ENCODE measurements around the gene NFKBIE. TPM values are rescaled to one million over a fixed set of nuclear protein-coding genes. Genes with fewer than 3 reads are reported as not detected.
A peak's percentile ranks its signal among the peaks of the same experiment; 100 is the strongest.

NFKBIE gene
- total RNA-seq, 2 experiments from 2014 or later = 13.3 to 17.9 TPM

- ATAC-seq = no peak
- Mint-ChIP-seq H3K36me3 (ENCODE audit: low read depth) (peaks cover 31% of the 10 kb centered on the region), H3K27ac (peak overlapping the region; percentile 95), H3K27me3 (peaks cover 16% of the 10 kb centered on the region), H3K9me3 (no peaks in the 10 kb centered on the region), H3K4me3 (peak overlapping the region; percentile 95), H3K4me1 (ENCODE audit: low read depth) (peaks cover 45% of the 10 kb centered on the region)
- intact Hi-C loops (cut with micrococcal nuclease) = loop anchor here (5.0 kb wide), 1 partner anchor 192 kb away; no protein-coding TSS in a partner anchor
- TF ChIP-seq CTCF (IDR thresholded peaks at IDR 0.05) = no peak
- ChIA-PET POLR2A (interaction anchor here (1.9 to 17.2 kb wide), 2 partner anchors 11 to 20 kb away, joined by 4 to 486 read pairs; partner anchors contain the start of gene HSP90AB1), CTCF (interaction anchor here (1.0 to 6.5 kb wide), 4 partner anchors 30 to 71 kb away, joined by 3 to 182 read pairs (median 92); partner anchors contain the start of gene AARS2)
- DNase-seq = no peak
Measured at GRCh38 chr6:44265722-44266233, 427 bp upstream of the NFKBIE start.

GRCh38 chr6:44264154-44265006 lies 971 bp downstream of the NFKBIE start:
- CTCF ChIA-PET = interaction anchor here (0.7 to 2.0 kb wide), 9 partner anchors 8 to 92 kb away, joined by 3 to 10 read pairs (median 4); partner anchors contain the start of genes HSP90AB1 and SLC29A1
- Mint-ChIP-seq H3K27me3 (peaks cover 8% of the 10 kb centered on the region), H3K4me1 (ENCODE audit: low read depth) (peaks cover 47% of the 10 kb centered on the region), H3K9me3 (no peaks in the 10 kb centered on the region), H3K36me3 (ENCODE audit: low read depth) (peaks cover 32% of the 10 kb centered on the region), H3K4me3 (peak overlapping the region; percentile 95), H3K27ac (peak overlapping the region; percentile 95)
- TF ChIP-seq CTCF (IDR thresholded peaks at IDR 0.05) = no peak
- ATAC-seq = peak; percentile 31
- POLR2A ChIA-PET = interaction anchor here (0.8 to 17.2 kb wide), 7 partner anchors 10 to 123 kb away, joined by 3 to 486 read pairs (median 3); partner anchors contain the start of genes CDC5L and HSP90AB1
- intact Hi-C loops (cut with micrococcal nuclease) = loop anchor here (5.0 kb wide), 1 partner anchor 193 kb away; no protein-coding TSS in a partner anchor
- DNase-seq = peak; percentile 60

DNA sequence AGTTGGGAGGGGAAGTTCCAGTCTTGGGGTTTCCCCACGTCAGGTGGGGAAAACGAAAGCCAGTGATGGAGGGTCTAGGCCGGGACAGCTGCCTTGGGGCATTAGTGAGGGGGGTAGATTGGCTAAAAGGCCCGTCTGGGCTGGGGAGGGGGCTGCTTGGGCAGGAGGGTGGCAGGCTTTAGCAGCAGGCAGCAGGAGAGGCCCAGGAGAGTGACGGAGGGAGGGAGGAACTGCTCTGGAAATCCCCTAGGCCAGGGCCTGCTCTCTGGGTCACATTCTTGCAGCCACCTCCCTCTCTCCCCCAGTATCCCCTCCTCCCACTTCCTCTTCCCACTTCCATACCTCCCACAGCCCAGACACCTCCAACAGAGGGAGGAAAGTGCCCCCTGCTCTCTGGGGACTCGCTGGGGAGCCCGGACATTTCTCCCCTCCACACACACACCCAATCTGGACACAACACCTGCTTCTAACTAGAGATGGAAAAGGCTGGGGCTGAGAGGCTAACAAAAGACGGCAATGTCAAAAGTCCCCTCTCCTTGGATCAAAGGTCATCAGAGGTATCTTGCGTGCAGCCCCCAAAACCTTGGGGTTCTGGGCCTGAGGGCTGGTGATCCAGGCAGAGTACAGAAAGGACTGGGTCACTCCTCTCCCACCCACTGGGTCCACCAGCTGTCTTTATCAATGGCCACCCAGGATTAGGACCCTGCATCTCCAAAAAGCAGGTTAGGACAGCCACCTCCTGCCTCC lies 1.8 kb downstream of the NFKBIE start:
- ChIA-PET CTCF (interaction anchor here (0.9 to 2.0 kb wide), 6 partner anchors 9 to 91 kb away, joined by 3 to 10 read pairs (median 5); partner anchors contain the start of genes HSP90AB1 and SLC29A1), POLR2A (interaction anchor here (0.6 to 17.2 kb wide), 10 partner anchors 8 to 124 kb away, joined by 3 to 486 read pairs (median 4); partner anchors contain the start of genes CDC5L and HSP90AB1)
- H3K4me3 Mint-ChIP-seq = peak overlapping the region; percentile 95
- H3K36me3 Mint-ChIP-seq (ENCODE audit: low read depth) = peaks cover 36% of the 10 kb centered on the region
- TF ChIP-seq CTCF (IDR thresholded peaks at IDR 0.05) = no peak
- peaks cover 48% of the 10 kb centered on the region for H3K4me1 Mint-ChIP-seq (ENCODE audit: low read depth)
- H3K9me3 Mint-ChIP-seq = no peaks in the 10 kb centered on the region
- no peaks in the 10 kb centered on the region for H3K27me3 Mint-ChIP-seq
- peak; percentile 48 for DNase-seq
- peak; percentile 17 for ATAC-seq
- intact Hi-C loops (cut with micrococcal nuclease) = no loop called here
- H3K27ac Mint-ChIP-seq = peak overlapping the region; percentile 95

DNA sequence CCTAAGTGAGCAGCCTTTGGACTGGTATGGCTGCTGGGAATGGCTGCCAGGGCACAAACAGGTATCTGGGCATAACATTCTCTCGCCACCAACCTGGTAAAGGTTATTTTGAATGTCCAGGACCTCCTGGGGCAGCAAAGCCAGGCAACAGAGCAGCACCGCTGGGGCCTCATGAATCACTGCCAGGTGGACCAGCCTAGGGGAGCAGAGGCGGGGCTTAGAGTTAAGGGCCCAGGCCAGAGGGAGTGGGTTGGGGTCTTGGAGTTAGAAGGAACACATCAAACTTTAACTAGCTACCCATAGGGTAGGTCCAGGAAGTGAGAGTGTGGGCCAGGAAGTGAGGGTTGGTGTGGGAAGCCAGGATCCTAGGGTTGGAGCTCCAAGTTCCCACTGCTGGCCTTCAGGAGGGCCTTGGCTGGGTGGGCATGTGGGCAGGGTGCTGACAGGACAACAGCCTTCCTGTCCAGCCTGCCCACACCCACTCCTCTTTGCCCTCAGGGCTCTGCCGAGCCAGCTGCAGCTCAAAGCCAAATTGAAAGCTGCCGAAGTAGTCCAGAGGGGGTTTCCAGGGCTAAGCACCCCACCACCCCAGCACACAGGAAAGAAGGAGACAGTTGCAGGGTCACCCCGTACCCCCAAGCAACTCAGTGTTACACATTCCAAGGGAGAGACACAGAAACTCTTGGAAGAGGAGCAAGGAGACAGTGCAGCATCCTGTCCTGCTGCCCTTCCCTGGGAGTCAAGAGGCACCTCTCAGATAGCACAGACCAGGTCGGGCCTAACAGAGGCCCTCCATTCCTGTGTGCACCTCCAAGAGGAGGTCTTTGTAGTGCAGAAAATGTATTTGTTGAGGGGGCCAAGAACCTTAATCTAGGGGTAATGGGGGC lies 2.6 kb downstream of the NFKBIE start:
- ATAC-seq (peak; percentile 0), DNase-seq (no peak)
- H3K36me3 Mint-ChIP-seq (ENCODE audit: low read depth) = peaks cover 40% of the 10 kb centered on the region
- peak overlapping the region; percentile 95 for H3K27ac Mint-ChIP-seq
- ChIA-PET CTCF (interaction anchor here (0.9 to 1.5 kb wide), 8 partner anchors 8 to 163 kb away, joined by 3 to 6 read pairs (median 4); no protein-coding TSS in a partner anchor), POLR2A (interaction anchor here (0.6 to 17.2 kb wide), 7 partner anchors 8 to 50 kb away, joined by 3 to 486 read pairs (median 4); partner anchors contain the start of gene HSP90AB1)
- intact Hi-C loops (cut with micrococcal nuclease) = no loop called here
- no peaks in the 10 kb centered on the region for H3K27me3 Mint-ChIP-seq
- H3K9me3 Mint-ChIP-seq = no peaks in the 10 kb centered on the region
- TF ChIP-seq CTCF (IDR thresholded peaks at IDR 0.05) = no peak
- peaks cover 54% of the 10 kb centered on the region for H3K4me1 Mint-ChIP-seq (ENCODE audit: low read depth)
- H3K4me3 Mint-ChIP-seq = peak overlapping the region; percentile 95

All from activated CD8-positive, alpha-beta T cell treated with anti-CD3 and anti-CD28 coated beads for 36 hours (primary cell).